Posterior cingulate gyrus (tissue), 11 donors: ENCODE measurements around the gene TALDO1.

Experiments
- DNase-seq, 10 donors: peaks; one replicate each; pipeline versions ENCODE4 v3.0.0 to v3.0.0-alpha.2; 2020 to 2021; ENCODE audit warnings: mixed read lengths in 3 of 10
- intact Hi-C: fragments of 100-400 bp; cut with DNase I; formaldehyde crosslinking; loops from one replicate; pipeline ENCODE4 v1.15.1; 2023

The TALDO1 gene

DNA sequence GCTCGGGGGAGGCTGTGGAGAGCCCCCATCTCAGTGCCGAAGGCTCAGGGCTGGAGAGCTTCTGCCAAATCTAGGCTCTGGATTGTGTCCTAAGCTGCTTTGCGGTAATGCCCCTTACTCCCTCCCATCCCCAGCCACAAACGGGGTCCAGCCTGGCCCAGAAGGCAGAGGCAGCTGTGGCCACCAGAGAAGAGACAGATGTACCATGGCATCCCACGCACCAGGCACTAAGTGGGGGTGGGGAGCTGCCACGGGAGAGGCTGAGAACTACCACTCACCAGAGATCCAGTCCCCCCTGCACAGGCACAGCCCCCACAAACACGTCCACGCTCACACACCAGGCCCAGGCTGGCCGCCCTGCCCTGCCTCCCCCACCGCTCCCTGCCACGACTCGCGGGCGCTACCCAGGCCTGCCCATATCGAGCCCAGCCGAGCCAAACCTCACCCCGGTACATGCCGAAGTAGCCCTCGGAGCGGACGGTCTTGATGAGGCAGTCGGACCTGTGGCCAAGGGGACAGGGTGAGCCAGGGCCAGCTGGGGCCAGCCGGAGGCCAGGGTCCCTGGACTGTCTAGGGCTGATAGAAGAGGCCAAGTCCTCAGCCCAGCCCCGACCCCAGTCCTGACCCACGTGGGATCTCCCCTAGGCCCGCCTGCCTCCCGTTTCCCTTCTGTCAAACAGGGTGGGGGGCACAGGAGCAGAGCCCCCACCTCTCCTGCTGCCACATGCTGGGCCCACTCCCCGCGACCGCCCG lies 46.9 kb downstream of the TALDO1 start:
- DNase-seq: peak in 1 of 10 donors; percentile 86
- intact Hi-C loops: no loop called here

DNA sequence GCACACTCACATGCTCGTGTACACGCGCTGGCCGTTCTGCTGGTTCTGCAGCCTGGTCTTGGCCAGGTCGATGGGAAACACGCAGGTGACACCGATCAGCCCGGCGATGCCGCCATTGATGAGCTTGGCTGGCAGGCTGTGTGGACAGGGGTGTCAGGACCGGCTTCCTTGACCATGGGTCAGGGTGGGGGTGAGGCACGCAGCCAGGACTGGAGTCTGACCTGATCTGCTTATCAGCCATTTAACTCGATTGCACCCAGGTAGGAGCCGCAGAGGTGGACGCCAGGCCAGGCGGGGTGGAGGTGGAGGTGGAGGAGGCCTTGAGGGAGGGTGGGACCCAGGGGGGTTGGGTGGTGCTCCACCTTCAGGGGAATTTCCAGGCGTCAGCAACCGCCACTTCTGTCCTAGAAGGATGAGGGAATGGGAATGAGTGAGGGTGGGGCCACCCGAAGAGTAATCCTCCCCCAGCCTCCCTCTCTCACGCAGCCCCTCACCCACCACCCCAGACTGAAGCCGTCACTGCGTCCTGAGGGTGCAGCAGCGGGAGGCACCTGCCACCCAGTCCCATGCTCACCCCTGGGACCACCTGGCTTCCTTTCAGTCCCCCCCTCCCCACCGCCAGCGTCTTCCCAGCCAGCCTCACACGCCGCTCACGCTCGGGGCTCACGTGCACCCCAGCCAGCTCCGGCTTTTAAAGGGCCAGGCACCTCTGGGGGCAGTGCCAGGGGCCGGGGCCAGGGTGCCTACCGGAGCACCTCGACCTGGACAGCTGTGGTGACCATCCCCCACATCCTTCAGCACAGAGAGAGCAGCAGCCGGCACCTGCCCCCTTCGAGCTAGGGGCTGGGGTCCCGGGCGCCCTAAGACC lies 47.7 kb downstream of the TALDO1 start:
- intact Hi-C loops: no loop called here

GRCh38 chr11:795634-796564 lies 48.6 kb downstream of the TALDO1 start:
- intact Hi-C loops: no loop called here
- DNase-seq: peak in 3 of 10 donors; percentile 41 to 78 (median 48)

More for the DNA sequence above, 47.7 kb downstream of the TALDO1 start:
- DNase-seq: peak in 2 of 10 donors; percentile 91 to 93

- no peak for DNase-seq
- intact Hi-C loops: no loop called here
Measured at GRCh38 chr11:796565-797295, 49.5 kb downstream of the TALDO1 start.

DNA sequence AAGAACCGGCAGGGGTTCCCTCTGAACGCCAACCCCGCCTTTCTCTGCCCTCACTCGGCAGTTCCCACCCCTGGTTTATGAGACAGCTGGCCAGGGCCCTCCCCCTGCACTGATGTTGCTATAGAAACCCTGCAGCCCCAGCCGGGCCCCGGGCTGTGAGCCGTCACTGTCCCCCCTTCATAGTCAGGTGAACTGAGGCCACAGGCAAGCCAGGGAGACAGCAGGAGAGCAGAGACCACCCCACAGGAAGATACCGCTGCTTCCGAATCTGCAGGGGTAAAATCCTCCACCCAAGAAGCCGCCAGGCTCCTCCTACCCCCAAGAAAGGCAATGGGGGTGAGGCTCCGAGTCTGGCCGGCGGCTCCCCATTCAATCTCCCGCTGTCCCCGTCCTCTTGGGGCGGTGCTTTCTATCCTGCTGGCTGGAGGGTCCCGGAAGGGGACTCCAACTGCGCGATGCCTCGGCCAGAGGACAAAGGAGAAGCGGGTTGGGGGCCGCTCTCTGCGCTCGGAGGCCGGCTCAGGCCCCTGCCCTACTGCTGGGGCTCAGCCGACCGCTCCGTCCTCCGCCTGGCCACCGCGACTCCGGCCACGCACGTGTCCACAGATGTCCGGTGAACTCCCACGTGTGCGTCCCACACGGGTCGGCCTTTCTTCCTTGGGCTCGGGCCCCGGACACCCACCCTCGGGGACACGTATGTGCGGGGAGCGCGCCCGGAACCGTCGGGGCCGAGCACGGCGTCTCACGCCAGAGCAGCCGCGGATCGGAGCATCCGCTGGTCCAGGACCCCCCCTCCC lies 50.2 kb downstream of the TALDO1 start:
- intact Hi-C loops: no loop called here
- peak in 9 of 10 donors; percentile 56 to 96 (median 78) for DNase-seq

- DNase-seq: peak; percentile 64 to 97 (median 75)
- intact Hi-C loops: no loop called here
Measured at GRCh38 chr11:798093-798713, 50.9 kb downstream of the TALDO1 start, which contains the start of gene SLC25A22. SLC25A22 (minus strand) TSS chr11:798281; CDS start chr11:795006, 3,275 bp downstream.

DNA sequence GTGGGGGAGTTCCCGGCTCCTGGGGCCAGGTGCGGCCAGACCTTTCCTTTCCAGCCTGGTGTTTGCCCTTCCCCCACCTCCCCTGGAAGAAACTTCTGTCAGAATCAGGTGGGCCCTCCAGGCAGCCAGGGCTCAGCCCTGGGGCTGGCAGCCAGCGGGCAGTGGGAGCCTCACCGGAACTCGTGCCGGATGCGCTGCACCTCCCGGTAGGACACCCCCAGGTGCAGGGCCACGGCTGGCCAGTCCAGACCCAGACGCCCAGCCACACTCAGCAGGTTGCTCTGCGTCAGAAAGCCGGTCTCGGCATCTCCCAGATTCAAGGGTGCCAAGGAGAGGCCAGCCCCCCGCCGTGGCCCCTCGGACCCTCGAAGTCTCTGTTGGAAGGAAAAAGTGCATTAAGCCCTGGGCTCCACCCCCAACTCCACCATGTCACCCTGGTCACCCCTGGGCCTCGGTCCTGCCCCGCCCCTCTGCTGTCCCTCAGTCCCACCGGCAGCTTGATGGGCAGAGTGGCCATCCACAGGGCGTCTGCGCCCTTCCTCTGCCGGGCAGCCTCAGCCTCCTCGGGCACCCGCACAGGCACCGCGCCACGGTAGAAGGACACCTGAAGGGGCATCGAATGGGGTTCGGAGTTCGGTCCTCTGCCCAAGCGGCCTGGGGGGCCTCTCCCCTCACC lies 52.5 kb downstream of the TALDO1 start:
- intact Hi-C loops: no loop called here
- DNase-seq: no peak

GRCh38 chr11:800473-800872 lies 53.2 kb downstream of the TALDO1 start:
- intact Hi-C loops: no loop called here
- DNase-seq: no peak

DNA sequence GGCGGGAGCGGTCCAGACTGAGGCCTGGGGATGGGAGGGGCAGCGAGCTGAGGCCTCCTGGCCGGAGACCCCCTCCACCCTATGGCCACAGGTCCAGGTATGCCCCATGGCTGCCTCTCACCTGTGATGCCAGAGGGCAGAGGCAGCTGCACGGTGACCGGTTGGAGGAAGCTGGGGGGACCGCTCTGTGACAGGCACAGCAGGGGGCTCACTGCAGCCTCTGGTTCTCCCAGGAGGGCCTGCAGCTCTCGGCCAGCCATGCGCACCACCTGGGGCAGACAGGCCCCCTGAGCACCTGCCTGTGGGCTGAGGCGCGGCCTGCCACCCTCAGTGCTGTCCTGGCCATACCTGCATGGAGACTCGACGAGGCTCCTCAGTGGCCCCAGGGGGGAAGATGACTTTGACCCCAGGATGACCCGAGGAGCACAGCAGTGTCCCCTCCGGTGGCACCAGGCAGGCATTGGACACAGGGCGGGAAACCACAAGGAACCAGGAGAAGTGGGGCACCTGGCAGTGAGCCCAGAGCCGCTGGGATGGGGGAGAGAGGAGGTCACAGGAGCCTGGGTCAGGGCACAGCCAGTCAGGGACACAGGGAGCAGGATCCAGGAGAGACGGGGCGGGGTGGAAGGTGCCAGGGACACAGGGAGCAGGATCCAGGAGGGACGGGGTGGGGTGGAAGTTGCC lies 54.0 kb downstream of the TALDO1 start:
- intact Hi-C loops: no loop called here
- DNase-seq: no peak

DNA sequence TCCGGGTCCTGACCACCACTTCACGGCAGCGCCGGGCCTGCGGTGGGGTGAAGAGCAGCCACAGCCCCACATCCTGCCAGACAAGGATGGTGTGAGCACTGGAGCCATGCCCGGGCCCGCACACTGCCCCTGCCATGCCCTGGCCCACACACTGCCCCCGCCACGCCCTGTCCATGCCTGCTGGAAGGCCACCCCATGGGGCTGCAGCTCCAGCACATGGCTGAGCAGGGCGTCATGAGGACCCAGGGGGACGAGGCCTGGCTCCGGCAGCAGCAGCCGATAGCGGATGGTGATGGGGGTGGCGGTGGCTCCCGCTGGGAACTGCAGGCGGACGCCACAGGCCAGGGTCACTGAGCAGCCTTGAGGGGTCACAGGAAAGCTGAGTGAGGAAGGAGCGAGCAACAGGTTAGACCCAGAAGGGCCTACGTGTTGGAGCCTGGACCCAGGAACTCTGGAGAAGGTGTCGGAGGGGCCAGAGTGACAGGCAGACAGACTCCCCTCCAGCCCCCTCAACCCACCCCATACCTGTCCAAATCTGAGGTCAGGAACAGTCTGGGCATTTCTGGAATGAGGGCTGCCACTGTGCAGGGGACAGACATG lies 54.9 kb downstream of the TALDO1 start:
- intact Hi-C loops: no loop called here
- no peak for DNase-seq

DNA sequence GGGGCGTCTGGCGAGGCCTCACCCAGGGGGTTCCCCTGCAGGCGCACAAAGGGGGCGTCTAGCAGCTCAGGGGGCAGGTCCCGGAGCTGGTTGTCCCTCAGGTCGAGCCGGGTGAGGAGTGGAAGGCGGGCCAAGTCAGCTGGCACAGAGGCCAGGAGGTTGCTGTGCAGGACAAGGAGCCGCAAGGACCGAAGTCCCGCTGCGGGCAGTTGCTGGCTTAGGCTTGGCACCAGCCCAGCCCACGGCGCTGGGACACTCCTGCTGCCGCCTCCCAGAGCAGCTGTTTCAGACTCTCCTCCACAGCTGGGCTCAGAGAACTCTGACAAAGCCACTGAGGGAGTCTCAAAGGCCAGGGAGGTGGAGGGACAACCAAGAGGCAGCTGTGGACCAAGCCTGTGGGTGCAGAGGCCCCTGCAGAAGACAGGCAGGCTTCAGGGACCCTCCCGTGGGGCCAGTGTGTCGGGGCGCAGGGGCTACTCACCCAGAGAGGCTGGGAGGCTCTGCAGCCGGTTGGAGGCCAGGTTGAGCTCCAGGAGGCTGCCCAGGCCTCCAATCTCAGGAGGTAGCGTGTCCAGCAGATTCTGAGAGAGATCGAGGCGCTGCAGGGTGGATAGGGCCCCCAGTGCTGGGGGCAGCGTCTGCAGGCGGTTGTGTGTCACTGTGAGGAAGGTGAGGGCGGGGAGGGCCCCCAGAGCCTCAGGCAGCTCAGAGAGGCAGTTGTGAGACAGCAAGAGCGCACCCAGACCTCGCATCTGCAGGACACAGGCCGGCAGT lies 55.6 kb downstream of the TALDO1 start:
- intact Hi-C loops: no loop called here
- no peak for DNase-seq

GRCh38 chr11:803467-803742 lies 56.1 kb downstream of the TALDO1 start:
- intact Hi-C loops: no loop called here
- no peak for DNase-seq

- DNase-seq: no peak
Measured at GRCh38 chr11:803770-804598, 56.7 kb downstream of the TALDO1 start.

DNA sequence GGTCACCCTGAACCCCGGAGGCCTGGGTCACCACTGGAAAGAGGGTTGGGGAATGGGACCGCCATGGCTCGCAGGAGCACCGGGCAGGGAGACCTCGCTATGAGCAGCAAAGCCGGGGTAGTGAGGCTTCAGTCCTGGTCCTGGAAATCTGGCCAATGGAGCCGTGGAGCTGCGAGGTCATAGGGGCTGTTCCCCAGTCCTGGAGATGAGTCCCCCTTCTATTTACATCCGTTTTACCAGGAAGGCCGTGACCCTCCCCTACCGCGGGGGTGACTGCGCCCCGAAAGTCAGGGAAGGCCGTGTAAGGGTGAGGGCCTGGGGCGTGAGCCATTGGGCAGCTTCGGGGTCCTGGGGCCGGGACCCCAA lies 57.3 kb downstream of the TALDO1 start:
- intact Hi-C loops: no loop called here
- DNase-seq: no peak

More at GRCh38 chr11:803770-804598, 56.7 kb downstream of the TALDO1 start:
- intact Hi-C loops: no loop called here

DNA sequence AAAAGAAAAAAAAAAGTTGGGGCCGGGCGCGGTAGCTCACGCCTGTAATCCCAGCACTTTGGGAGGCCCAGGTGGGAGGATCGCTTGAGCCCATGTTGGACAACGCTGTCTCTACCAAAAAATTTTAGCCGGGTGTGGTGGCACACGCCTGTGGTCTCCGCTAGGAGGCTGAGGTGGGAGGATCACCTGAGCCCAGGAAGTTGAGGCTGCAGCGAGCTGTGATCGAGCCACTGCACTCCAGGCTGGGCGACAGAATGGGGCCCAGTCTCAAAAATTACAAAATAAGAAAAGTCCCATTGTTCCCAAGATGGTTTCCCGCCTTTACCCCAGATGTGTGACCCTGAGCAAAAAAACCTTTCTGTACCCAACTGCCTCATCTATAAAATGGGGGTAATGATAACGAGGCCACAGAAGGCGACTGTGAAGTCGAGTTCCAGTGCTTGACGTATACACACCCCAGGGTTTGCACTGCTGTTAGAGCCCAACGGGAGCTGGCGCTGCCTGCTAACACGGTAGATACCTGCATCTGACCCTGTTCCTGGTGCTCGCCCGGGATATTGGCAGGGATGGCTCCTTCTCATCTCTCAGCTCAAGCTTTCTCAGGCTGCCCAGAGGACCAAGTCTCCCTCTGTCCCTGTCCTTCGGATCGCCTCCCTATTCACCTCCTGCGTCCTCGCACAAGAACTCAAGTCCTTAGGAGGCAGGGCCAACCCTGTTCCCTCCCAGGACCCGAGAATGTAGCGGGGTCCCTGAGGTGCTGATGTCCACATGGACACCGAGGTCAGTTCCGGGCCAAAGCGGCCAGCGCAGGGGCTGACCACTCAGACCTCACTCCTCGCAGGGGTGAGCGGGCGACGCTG lies 61.4 kb downstream of the TALDO1 start:
- DNase-seq: peak in 1 of 10 donors; percentile 66
- intact Hi-C loops: no loop called here
